Fibroblast of lung (primary cell): ENCODE measurements around the gene RMRP. TPM values are rescaled to one million over a fixed set of nuclear protein-coding genes. Genes with fewer than 3 reads are reported as not detected.
A peak's percentile ranks its signal among the peaks of the same experiment; 100 is the strongest.

Source experiments
- DNase-seq, 2 donors: peaks; one replicate each; pipeline versions ENCODE4 v3.0.0 to v3.0.0-alpha.2; 2010; ENCODE audit warnings: low read depth in 2 of 2
- H2AFZ ChIP-seq: 2 replicates; pipeline ENCODE4 v1.5.1; 2012; ENCODE audit warnings: low read length, control low read depth, inconsistent platforms
- H3K27ac ChIP-seq: 2 replicates; pipeline ENCODE4 v1.5.1; 2011; ENCODE audit warnings: low read length, control low read depth; ENCODE audit not compliant: insufficient read depth
- H3K27me3 ChIP-seq: 2 replicates; pipeline ENCODE4 v1.5.1; 2011; ENCODE audit warnings: mild to moderate bottlenecking, low read length; ENCODE audit not compliant: control insufficient read depth, insufficient read depth
- H3K36me3 ChIP-seq: 2 replicates; pipeline ENCODE4 v1.5.1; 2011; ENCODE audit warnings: low read length; ENCODE audit not compliant: control insufficient read depth, insufficient read depth
- H3K4me1 ChIP-seq: 2 replicates; pipeline ENCODE4 v1.5.1; 2011; ENCODE audit warnings: low read length; ENCODE audit not compliant: control insufficient read depth, insufficient read depth; ENCODE audit errors: extremely low read depth
- H3K4me2 ChIP-seq: 2 replicates; pipeline ENCODE4 v1.5.1; 2011; ENCODE audit warnings: low read length, control low read depth; ENCODE audit not compliant: insufficient read depth; ENCODE audit errors: extremely low read depth
- H3K4me3 ChIP-seq, 4 experiments: fragments of 200-600 bp in 1 of 4; sonication (generic) in 1 of 4; replicated peaks in 1 of 4; 2 replicates each; pipeline ENCODE4 v1.5.1; 2011 to 2016; ENCODE audit warnings: low read length in 4 of 4, low read depth in 3 of 4, mild to moderate bottlenecking in 3 of 4, control low read depth in 2 of 4, inconsistent platforms in 1 of 4, mixed read lengths in 1 of 4; ENCODE audit not compliant: insufficient read depth in 1 of 4; ENCODE audit errors: control extremely low read depth in 1 of 4
- H3K79me2 ChIP-seq: 2 replicates; pipeline ENCODE4 v1.5.1; 2012; ENCODE audit warnings: mild to moderate bottlenecking, low read length, inconsistent platforms; ENCODE audit not compliant: control insufficient read depth, insufficient read depth
- H3K9ac ChIP-seq: 2 replicates; pipeline ENCODE4 v1.5.1; 2011; ENCODE audit warnings: mild to moderate bottlenecking, low read length, control low read depth; ENCODE audit not compliant: insufficient read depth
- H3K9me3 ChIP-seq: 2 replicates; pipeline ENCODE4 v1.5.1; 2012; ENCODE audit warnings: low read depth, low read length; ENCODE audit not compliant: control insufficient read depth, insufficient read depth
- H4K20me1 ChIP-seq: 2 replicates; pipeline ENCODE4 v1.5.1; 2011; ENCODE audit warnings: low read length; ENCODE audit not compliant: control insufficient read depth, insufficient read depth; ENCODE audit errors: extremely low read depth
- CTCF ChIP-seq, 2 donors: IDR thresholded peaks in 1 of 2; conservative IDR thresholded peaks in 1 of 2; 1 replicate in 1 of 2; 2 replicates in 1 of 2; pipeline ENCODE4 v1.5.1; 2011 to 2012; ENCODE audit warnings: low read length in 2 of 2, control low read depth in 1 of 2, inconsistent platforms in 1 of 2, low read depth in 1 of 2, mild to moderate bottlenecking in 1 of 2
- EZH2 ChIP-seq: IDR thresholded peaks from 2 replicates; pipeline ENCODE4 v1.5.1; 2012; ENCODE audit warnings: low read length, control low read depth, mild to moderate bottlenecking; ENCODE audit errors: missing control alignments
- polyA plus RNA-seq, 2 donors: library from polyadenylated mRNA; depleted of rRNA in 1 of 2; stranded (reverse) in 1 of 2; unstranded in 1 of 2; fragments of >200 nt; gene quantifications; 2 replicates each; pipeline ENCODE4 v1.2.1, GENCODE V29; 2011 to 2012; ENCODE audit warnings: missing spikeins in 1 of 2
- total RNA-seq: library from RNA; depleted of rRNA; stranded (reverse); fragments of >200 nt; gene quantifications from 2 replicates; pipeline ENCODE4 v1.2.1, GENCODE V29; 2014

RMRP gene
- total and polyA plus RNA-seq, 2 donors (not counting 1 experiment from before 2014, with no cell fraction given): 110 to 67,954 TPM

- H2AFZ ChIP-seq: no peak overlapping the region
- H3K4me2 ChIP-seq: no peak overlapping the region
- DNase-seq: peak in 1 of 2 donors; percentile 83
- H3K9me3 ChIP-seq: no peaks in the 10 kb centered on the region
- no peaks in the 10 kb centered on the region for H3K79me2 ChIP-seq
- H3K4me3 ChIP-seq: no peak overlapping the region
- peaks cover 4% of the 10 kb centered on the region for H3K4me1 ChIP-seq
- H3K27me3 ChIP-seq: no peaks in the 10 kb centered on the region
- no peak overlapping the region for H3K27ac ChIP-seq
- H3K36me3 ChIP-seq: no peaks in the 10 kb centered on the region
- H4K20me1 ChIP-seq: no peaks in the 10 kb centered on the region
- no peak overlapping the region for H3K9ac ChIP-seq
- TF ChIP-seq EZH2: no peak
- TF ChIP-seq CTCF (conservative IDR thresholded peaks at IDR 0.05 in 1 of 2, IDR thresholded peaks at IDR 0.05 in 1 of 2; ENCODE audit: low read depth in 1 of 2, low read length in 2 of 2): no peak
Measured at GRCh38 chr9:35651956-35652828, 5.6 kb downstream of the RMRP start.

GRCh38 chr9:35650341-35651158, 7.3 kb downstream of the RMRP start, which contains the start of gene SIT1:
SIT1 (minus strand) TSS chr9:35650931; CDS start chr9:35650853, 78 bp downstream.
- H3K9ac ChIP-seq: no peak within 1 kb of the TSS
- no peaks in the 10 kb centered on the region for H3K36me3 ChIP-seq
- H3K4me3 ChIP-seq: no peak within 1 kb of the TSS
- H4K20me1 ChIP-seq: no peaks in the 10 kb centered on the region
- H3K4me2 ChIP-seq: no peak within 1 kb of the TSS
- peak within 1 kb of the TSS; percentile 12 for H2AFZ ChIP-seq
- no peaks in the 10 kb centered on the region for H3K79me2 ChIP-seq
- H3K27me3 ChIP-seq: no peaks in the 10 kb centered on the region
- H3K9me3 ChIP-seq: no peaks in the 10 kb centered on the region
- no peak within 1 kb of the TSS for H3K27ac ChIP-seq
- TF ChIP-seq EZH2 (no peak), CTCF (conservative IDR thresholded peaks at IDR 0.05 in 1 of 2, IDR thresholded peaks at IDR 0.05 in 1 of 2; ENCODE audit: low read depth in 1 of 2, low read length in 2 of 2) (no peak)
- DNase-seq: no peak
- peaks cover 5% of the 10 kb centered on the region for H3K4me1 ChIP-seq
